Heart right ventricle (tissue), 16 donors: ENCODE measurements around the gene CNTN4. TPM values are rescaled to one million over a fixed set of nuclear protein-coding genes. Genes with fewer than 3 reads are reported as not detected.
"Not testable (repeated sequence)": the region's sequence is repeated elsewhere in the genome, so short reads cannot be mapped to it uniquely, and the experiment has no call there.

ENCODE experiments used
- ATAC-seq, 8 donors: fragments of 200-7000 bp; cut with Tn5 transposase; one replicate each; pipeline ENCODE4 v1.9.1; 2020; ENCODE audit warnings: mild to moderate bottlenecking in 8 of 8, moderate library complexity in 8 of 8, moderate number of reproducible peaks in 1 of 8
- DNase-seq, 2 donors: peaks; one replicate each; pipeline ENCODE4 v3.0.0-alpha.2; 2020
- H3K27ac ChIP-seq, 10 donors: fragments of 200-600 bp; sonication (generic) in 2 of 10; one replicate each; pipeline versions ENCODE4 v1.5.0 to v1.8.0; 2020 to 2022; ENCODE audit warnings: mild to moderate bottlenecking in 3 of 10
- H3K27me3 ChIP-seq, 7 donors: fragments of 200-600 bp; one replicate each; pipeline ENCODE4 v1.8.0; 2021 to 2022; ENCODE audit warnings: mild to moderate bottlenecking in 2 of 7
- H3K36me3 ChIP-seq, 9 donors: fragments of 200-600 bp; sonication (generic) in 1 of 9; one replicate each; pipeline versions ENCODE4 v1.5.0 to v1.8.0; 2020 to 2022; ENCODE audit warnings: mild to moderate bottlenecking in 2 of 9
- H3K4me1 ChIP-seq, 9 donors: fragments of 200-600 bp; sonication (generic) in 1 of 9; one replicate each; pipeline versions ENCODE4 v1.5.0 to v1.8.0; 2020 to 2022; ENCODE audit warnings: mild to moderate bottlenecking in 4 of 9
- H3K4me3 ChIP-seq, 10 donors: fragments of 200-600 bp; sonication (generic) in 2 of 10; one replicate each; pipeline versions ENCODE4 v1.5.0 to v1.8.0; 2020 to 2022; ENCODE audit warnings: mild to moderate bottlenecking in 7 of 10, moderate library complexity in 2 of 10
- H3K9me3 ChIP-seq, 11 donors: fragments of 200-600 bp in 10 of 11; sonication (generic) in 2 of 11; one replicate each; pipeline versions ENCODE4 v1.5.0 to v1.8.0; 2013 to 2022; ENCODE audit warnings: mild to moderate bottlenecking in 2 of 11, control low read depth in 1 of 11, moderate library complexity in 1 of 11
- CTCF ChIP-seq, 9 donors: fragments of 200-600 bp; sonication (generic) in 2 of 9; IDR thresholded peaks; one replicate each; pipeline versions ENCODE4 v1.5.0 to v1.8.0; 2021 to 2022; ENCODE audit warnings: antibody characterized with exemption in 9 of 9, mild to moderate bottlenecking in 5 of 9, moderate library complexity in 1 of 9
- WGBS, 2 donors: extraction: QIAGEN DNeasy Blood & Tissue Kit; methylation state at CpG; one replicate each; pipeline ENCODE4 v1.1.7; 2013; ENCODE audit warnings: inconsistent platforms in 1 of 2; 5-methylcytosine and 5-hydroxymethylcytosine counted together
- intact Hi-C, 10 donors: fragments of 100-400 bp; cut with DNase I; formaldehyde crosslinking; loops; one replicate each; pipeline versions ENCODE4 v1.11.1 to v1.14.2; 2022
- polyA plus RNA-seq, 2 donors: library from polyadenylated mRNA; stranded (reverse); fragments of 200-250 nt; gene quantifications; one replicate each; pipeline ENCODE4 v1.2.3, GENCODE V29; 2013
- total RNA-seq, 10 donors: library from RNA; stranded (reverse); fragmentation: NEBNext Ultra II Directional in 3 of 10; extraction: Animal tissue kit (Norgen Biotek cat#: 25700) in 3 of 10; gene quantifications; one replicate each; pipeline versions ENCODE4 v1.2.1 to v1.2.4, GENCODE V29; 2021 to 2023
- donor health status: Arrhythmogenic right ventricular cardiomyopathy.
- donor health status: ischemic (EF 13 %, LVEDD 7.1; RV severe dilation, severe dysfunction).
- donor health status: healthy with polysubstance abuse.
- donor health status: DM: no; HTN: yes; CAD: no.
- donor health status: DM: no; HTN: no; CAD: no.
- donor health status: ischemic (EF 25% LVEDD 6.9; RV normal size, moderate dysfunction).
- donor health status: ischemic (EF 25% LVEDD 5.7; RV mildly dilated, moderate dysfunction).
- donor health status: healthy.
- donor health status: DM: yes; HTN: yes; CAD: no.
- donor health status: Ischemic cardiomyopathy.
- donor health status: ischemic (EF 35%, LVEDD 5.7; RV mildly dilated, moderate dysfunction).
- donor health status: nonischemic (EF 11% LVEDD 7.7; RV severe dilation, severe dysfunction).
- donor health status: DM: yes; HTN: yes; CAD: no.
- donor health status: PGD.
- donor health status: ischemic (EF 29% LVEDD 5.4; RV normal size, mild dysfunction).
- donor health status: nonischemic (EF 23%, LVEDD 6.1; RV moderate dilation, normal function).

The CNTN4 gene
- total and polyA plus RNA-seq, 12 donors: 0.48 to 4.7 (median 2.5) TPM

GRCh38 chr3:2517500-2518172 is 419.0 kb downstream of the CNTN4 start:
- no peaks in the 10 kb centered on the region for H3K36me3 ChIP-seq
- H3K4me3 ChIP-seq: no peak overlapping the region
- DNase-seq (no peak), ATAC-seq (no peak)
- intact Hi-C loops: no loop called here
- H3K4me1 ChIP-seq: no peaks in the 10 kb centered on the region
- TF ChIP-seq CTCF (IDR thresholded peaks at IDR 0.05): no peak
- WGBS, 2 donors: 82 to 85% methylated on average over 5 of the region's 5 CpGs
- no peak overlapping the region for H3K27ac ChIP-seq
- peaks cover 0 to 8% (median 0%) of the 10 kb centered on the region in 11 donors for H3K9me3 ChIP-seq
- H3K27me3 ChIP-seq: no peaks in the 10 kb centered on the region

GRCh38 chr3:2523281-2523836 is 424.7 kb downstream of the CNTN4 start:
- DNase-seq: no peak
- H3K9me3 ChIP-seq: peaks cover 0 to 8% (median 0%) of the 10 kb centered on the region in 11 donors
- H3K36me3 ChIP-seq: no peaks in the 10 kb centered on the region
- peaks cover 0 to 4% (median 0%) of the 10 kb centered on the region in 9 donors for H3K4me1 ChIP-seq
- no peak overlapping the region for H3K27ac ChIP-seq
- intact Hi-C loops: no loop called here
- WGBS, 2 donors: 57 to 73% methylated on average over 2 of the region's 2 CpGs
- H3K4me3 ChIP-seq: no peak overlapping the region
- TF ChIP-seq CTCF (IDR thresholded peaks at IDR 0.05): no peak
- no peaks in the 10 kb centered on the region for H3K27me3 ChIP-seq
- no peak for ATAC-seq

- no peaks in the 10 kb centered on the region for H3K36me3 ChIP-seq
- WGBS, 2 donors: 78 to 81% methylated on average over 2 of the region's 2 CpGs
- peaks cover 0 to 4% (median 0%) of the 10 kb centered on the region in 9 donors for H3K4me1 ChIP-seq
- no peaks in the 10 kb centered on the region for H3K9me3 ChIP-seq
- no peak overlapping the region for H3K4me3 ChIP-seq
- no peaks in the 10 kb centered on the region for H3K27me3 ChIP-seq
- no peak for TF ChIP-seq CTCF (IDR thresholded peaks at IDR 0.05)
- intact Hi-C loops: no loop called here
- DNase-seq: no peak
- H3K27ac ChIP-seq: no peak overlapping the region
- ATAC-seq: no peak
Measured at GRCh38 chr3:2525968-2526367, 427.3 kb downstream of the CNTN4 start.

- intact Hi-C loops: no loop called here
- ATAC-seq (peak in 2 of 8 donors; percentile 37 to 69), DNase-seq (no peak)
- TF ChIP-seq CTCF (IDR thresholded peaks at IDR 0.05): no peak
- no peaks in the 10 kb centered on the region for H3K36me3 ChIP-seq
- H3K27ac ChIP-seq: no peak overlapping the region
- H3K27me3 ChIP-seq: no peaks in the 10 kb centered on the region
- H3K9me3 ChIP-seq: peaks cover 0 to 4% (median 0%) of the 10 kb centered on the region in 11 donors
- H3K4me1 ChIP-seq: peaks cover 0 to 4% (median 0%) of the 10 kb centered on the region in 9 donors
- H3K4me3 ChIP-seq: no peak overlapping the region
- WGBS, 2 donors: 28 to 37% methylated on average over 1 of the region's 1 CpG
Measured at GRCh38 chr3:2526926-2527325, 428.3 kb downstream of the CNTN4 start.

GRCh38 chr3:2527328-2527727 is 428.7 kb downstream of the CNTN4 start:
- DNase-seq, H3K9me3 ChIP-seq, H3K4me1 ChIP-seq, H3K4me3 ChIP-seq, ATAC-seq, H3K27ac ChIP-seq, H3K27me3 ChIP-seq, intact Hi-C loops, H3K36me3 ChIP-seq: not testable (repeated sequence)
- WGBS, 2 donors: 69 to 80% methylated on average over 8 of the region's 8 CpGs

GRCh38 chr3:2534767-2535166 is 436.1 kb downstream of the CNTN4 start:
- ATAC-seq, H3K4me1 ChIP-seq, H3K4me3 ChIP-seq, H3K27ac ChIP-seq, H3K27me3 ChIP-seq, DNase-seq, H3K9me3 ChIP-seq, H3K36me3 ChIP-seq, intact Hi-C loops: not testable (repeated sequence)
- 76 to 90% methylated on average over 5 to 6 of the region's 6 CpGs for WGBS, 2 donors
